ENCODE data around the gene PPP2R5A. TPM values are rescaled to one million over a fixed set of nuclear protein-coding genes. Genes with fewer than 3 reads are reported as not detected.

Gene PPP2R5A
- total and polyA plus RNA-seq, 4 experiments from 2014 or later, result 37.9 to 55.0 (median 48.4) TPM

DNA sequence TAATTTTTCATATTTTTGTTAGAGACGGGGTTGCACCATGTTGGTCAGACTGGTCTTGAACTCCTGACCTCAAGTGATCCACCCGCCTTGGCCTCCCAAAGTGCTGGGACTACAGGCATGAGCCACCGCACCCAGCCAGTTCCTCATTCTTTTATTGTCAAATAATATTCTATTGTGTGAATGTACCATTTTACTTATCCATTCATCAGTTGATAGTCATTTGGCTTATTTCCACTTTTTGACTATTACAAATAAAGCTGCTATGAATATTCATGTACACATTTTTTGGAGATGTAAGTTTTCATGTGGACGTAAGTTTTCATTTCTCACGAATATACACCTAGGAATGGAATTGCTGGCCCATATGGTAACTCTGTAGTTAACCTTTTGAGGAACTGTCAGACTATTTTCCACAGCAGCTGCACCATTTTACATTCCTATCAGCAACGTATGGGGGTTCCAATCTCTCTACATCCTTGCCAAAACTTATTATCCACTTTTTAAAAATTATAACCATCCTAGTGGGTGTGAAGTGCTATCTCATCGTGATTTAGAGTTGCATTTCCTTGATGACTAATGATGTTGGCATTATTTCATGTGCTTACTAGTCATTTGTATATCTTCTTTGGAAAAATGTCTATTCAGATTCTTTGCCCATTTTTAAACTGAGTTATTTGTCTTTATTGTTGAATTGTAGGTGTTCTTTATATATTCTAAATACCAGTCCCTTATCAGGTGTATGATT, 116.8 kb downstream of the PPP2R5A start:
- ChIA-PET POLR2A (ENCODE audit: partially characterized antibody) (no interaction called here), CTCF (ENCODE audit: partially characterized antibody) (no interaction called here)
- Mint-ChIP-seq H3K27ac (peak overlapping the region in 1 of 7 donors; percentile 41), H3K4me1 (peaks cover 0 to 9% (median 5%) of the 10 kb centered on the region in 4 donors), H3K4me3 (no peak overlapping the region), H3K27me3 (no peaks in the 10 kb centered on the region), H3K9me3 (peaks cover 0 to 5% (median 2%) of the 10 kb centered on the region in 8 donors), H3K36me3 (peaks cover 55% of the 10 kb centered on the region in 2 donors)
- H3K9me3 ChIP-seq (ENCODE audit: control insufficient read depth in 1 of 2, low read length in 2 of 2), result no peaks in the 10 kb centered on the region
- intact Hi-C loops (cut with micrococcal nuclease), result no loop called here
- no peaks in the 10 kb centered on the region for H3K4me1 ChIP-seq (ENCODE audit: insufficient read depth, low read length)
- H3K27me3 ChIP-seq (ENCODE audit: insufficient read depth, low read length), result no peaks in the 10 kb centered on the region
- H3K27ac ChIP-seq (ENCODE audit: low read depth, low read length), result no peak overlapping the region
- DNase-seq, result no peak
- no peak overlapping the region for H3K4me3 ChIP-seq (ENCODE audit: low read length in 2 of 2)
- H3K36me3 ChIP-seq (ENCODE audit: insufficient read depth, low read length), result peaks cover 11% of the 10 kb centered on the region

DNA sequence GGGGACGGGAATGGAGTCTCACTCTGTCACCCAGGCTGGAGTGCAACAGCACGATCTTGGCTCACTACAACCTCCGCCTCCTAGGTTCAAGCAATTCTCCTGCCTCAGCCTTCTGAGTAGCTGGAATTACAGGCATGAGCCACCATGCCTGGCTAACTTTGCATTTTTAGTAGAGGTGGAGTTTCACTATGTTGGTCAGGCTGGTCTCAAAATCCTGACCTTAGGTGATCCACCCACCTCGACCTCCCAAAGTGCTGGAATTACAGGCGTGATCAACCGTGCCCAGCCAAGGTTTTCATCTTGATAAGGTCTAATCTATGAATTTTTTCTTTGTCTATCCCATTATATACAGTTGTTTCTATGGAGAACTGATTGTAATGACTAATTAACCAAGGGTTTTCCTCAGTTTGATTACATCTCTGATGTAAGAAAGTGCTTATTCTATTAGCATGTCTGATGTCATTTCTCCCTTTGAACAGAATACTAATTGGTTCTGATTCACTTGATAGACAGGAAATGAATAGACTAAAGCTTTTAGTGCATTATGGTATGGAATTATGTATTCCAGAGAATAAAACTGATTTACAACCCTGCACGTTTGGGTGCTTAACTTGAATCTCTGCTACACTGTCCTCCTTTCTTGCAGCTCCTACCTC, 117.6 kb downstream of the PPP2R5A start:
- DNase-seq, result no peak
- no peak overlapping the region for H3K4me3 Mint-ChIP-seq
- no peak overlapping the region for H3K4me3 ChIP-seq (ENCODE audit: low read length in 2 of 2)
- intact Hi-C loops (cut with micrococcal nuclease), result no loop called here
- ChIA-PET CTCF (ENCODE audit: partially characterized antibody) (no interaction called here), POLR2A (ENCODE audit: partially characterized antibody) (no interaction called here)
- peaks cover 0 to 4% (median 0%) of the 10 kb centered on the region in 8 donors for H3K9me3 Mint-ChIP-seq
- no peaks in the 10 kb centered on the region for H3K4me1 ChIP-seq (ENCODE audit: insufficient read depth, low read length)
- H3K27ac ChIP-seq (ENCODE audit: low read depth, low read length), result no peak overlapping the region
- H3K27me3 Mint-ChIP-seq, result no peaks in the 10 kb centered on the region
- peak overlapping the region in 1 of 7 donors; percentile 36 for H3K27ac Mint-ChIP-seq
- peaks cover 53 to 55% of the 10 kb centered on the region in 2 donors for H3K36me3 Mint-ChIP-seq
- no peaks in the 10 kb centered on the region for H3K27me3 ChIP-seq (ENCODE audit: insufficient read depth, low read length)
- no peaks in the 10 kb centered on the region for H3K9me3 ChIP-seq (ENCODE audit: control insufficient read depth in 1 of 2, low read length in 2 of 2)
- peaks cover 11% of the 10 kb centered on the region for H3K36me3 ChIP-seq (ENCODE audit: insufficient read depth, low read length)
- H3K4me1 Mint-ChIP-seq, result peaks cover 0 to 9% (median 6%) of the 10 kb centered on the region in 4 donors

DNA sequence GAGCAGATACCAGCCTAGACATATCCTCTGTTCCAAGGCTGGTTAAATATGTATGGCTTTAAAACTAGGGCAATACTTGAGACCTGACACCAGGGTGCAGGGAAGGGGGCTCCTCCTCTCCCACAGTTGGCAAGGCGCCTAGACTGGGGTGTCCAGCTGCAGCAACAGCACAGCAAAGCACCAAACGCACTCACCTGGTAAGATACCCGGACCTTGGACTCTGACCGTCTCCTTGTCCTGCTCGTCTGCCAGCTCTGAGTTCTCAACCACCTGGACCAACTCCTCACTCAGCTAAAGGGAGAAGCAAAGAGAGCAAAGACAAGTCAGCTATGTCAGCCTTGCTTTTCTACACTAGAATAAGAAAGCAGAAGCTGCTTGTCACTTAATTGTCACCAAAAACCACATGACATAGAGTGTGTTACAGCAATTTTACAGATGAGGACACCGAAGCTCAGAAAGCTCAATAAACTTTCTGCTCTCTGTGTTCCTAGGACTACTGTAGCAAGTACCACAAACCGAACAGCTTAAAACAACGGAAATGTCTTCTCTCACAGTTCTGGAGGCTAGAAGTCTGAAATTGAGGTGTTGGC, 125.1 kb downstream of the PPP2R5A start:
- peaks cover 16 to 38% (median 23%) of the 10 kb centered on the region in 4 donors for H3K4me1 Mint-ChIP-seq
- H3K36me3 ChIP-seq (ENCODE audit: insufficient read depth, low read length), result peaks cover 25% of the 10 kb centered on the region
- peaks cover 40 to 58% of the 10 kb centered on the region in 2 donors for H3K36me3 Mint-ChIP-seq
- CTCF ChIA-PET (ENCODE audit: partially characterized antibody), result interaction anchor here (1.2 kb wide), 1 partner anchor 46 kb away, joined by 7 read pairs; no protein-coding TSS in a partner anchor
- H3K27ac ChIP-seq (ENCODE audit: low read depth, low read length), result no peak overlapping the region
- no peak overlapping the region for H3K4me3 ChIP-seq (ENCODE audit: low read length in 2 of 2)
- no peak overlapping the region for H3K27ac Mint-ChIP-seq
- no peak for DNase-seq
- intact Hi-C loops (cut with micrococcal nuclease), result no loop called here
- no peaks in the 10 kb centered on the region for H3K9me3 ChIP-seq (ENCODE audit: control insufficient read depth in 1 of 2, low read length in 2 of 2)
- no peaks in the 10 kb centered on the region for H3K9me3 Mint-ChIP-seq
- no peak overlapping the region for H3K4me3 Mint-ChIP-seq
- H3K27me3 Mint-ChIP-seq, result no peaks in the 10 kb centered on the region
- POLR2A ChIA-PET (ENCODE audit: partially characterized antibody), result no interaction called here
- H3K4me1 ChIP-seq (ENCODE audit: insufficient read depth, low read length), result peaks cover 19% of the 10 kb centered on the region
- no peaks in the 10 kb centered on the region for H3K27me3 ChIP-seq (ENCODE audit: insufficient read depth, low read length)

Other genes starting within 250 kb of the PPP2R5A start
- 10 to 100 TPM in 1 of 2 experiments, 1 to 10 TPM in 1; 9.5 to 12.4 TPM for gene INTS7, start 249.9 kb upstream of the PPP2R5A start, total RNA-seq
- 10 to 100 TPM in 1 of 2 donors, 1 to 10 TPM in 1; 8.4 to 19.1 TPM for gene INTS7, start 249.9 kb upstream of the PPP2R5A start, polyA plus RNA-seq
- gene DTL, start 249.7 kb upstream of the PPP2R5A start, total RNA-seq, result under 1 TPM; 0.06 to 0.15 TPM
- under 1 TPM in 1 of 2 donors, not detected in 1; 0.09 TPM for gene DTL, start 249.7 kb upstream of the PPP2R5A start, polyA plus RNA-seq
- 10 to 100 TPM in 1 of 2 experiments, 1 to 10 TPM in 1; 9.7 to 12.3 TPM for gene PACC1, start 129.5 kb downstream of the PPP2R5A start, total RNA-seq
- 1 to 10 TPM; 8.8 to 9.4 TPM for gene PACC1, start 129.5 kb downstream of the PPP2R5A start, polyA plus RNA-seq
- gene NENF, start 147.5 kb downstream of the PPP2R5A start, total RNA-seq, result 10 to 100 TPM; 18.7 to 21.0 TPM
- gene NENF, start 147.5 kb downstream of the PPP2R5A start, polyA plus RNA-seq, result 10 to 100 TPM; 42.6 to 76.2 TPM